ENCODE measurements around the gene ARID5A.
"Not testable (repeated sequence)": the region's sequence is repeated elsewhere in the genome, so short reads cannot be mapped to it uniquely, and the experiment has no call there.

Gene ARID5A

GRCh38 chr2:96542357-96542977 is 5.9 kb downstream of the ARID5A start:
- DNase-seq, result no peak

- DNase-seq, result no peak
Measured at GRCh38 chr2:96546321-96546720, 9.8 kb downstream of the ARID5A start.

- DNase-seq, result no peak
Measured at GRCh38 chr2:96546797-96547196, 10.2 kb downstream of the ARID5A start.

- no peak for DNase-seq
Measured at GRCh38 chr2:96547203-96547641, 10.7 kb downstream of the ARID5A start.

GRCh38 chr2:96547731-96548171 is 11.2 kb downstream of the ARID5A start:
- DNase-seq, result no peak

GRCh38 chr2:96548558-96549465 is 12.3 kb downstream of the ARID5A start:
- no peak for DNase-seq

- DNase-seq, result no peak
Measured at GRCh38 chr2:96549466-96549785, 12.9 kb downstream of the ARID5A start.

- no peak for DNase-seq
Measured at GRCh38 chr2:96549967-96550786, 13.6 kb downstream of the ARID5A start.

- DNase-seq, result no peak
Measured at GRCh38 chr2:96550787-96551604, 14.4 kb downstream of the ARID5A start.

GRCh38 chr2:96551605-96552314 is 15.2 kb downstream of the ARID5A start:
- no peak for DNase-seq

GRCh38 chr2:96552315-96553175 is 16.0 kb downstream of the ARID5A start:
- DNase-seq, result no peak

GRCh38 chr2:96553176-96553956 is 16.8 kb downstream of the ARID5A start:
- no peak for DNase-seq

- DNase-seq, result not testable (repeated sequence)
Measured at GRCh38 chr2:96553957-96554292, 17.4 kb downstream of the ARID5A start.

- DNase-seq, result no peak
Measured at GRCh38 chr2:96554293-96555145, 18.0 kb downstream of the ARID5A start.

- DNase-seq, result no peak
Measured at GRCh38 chr2:96555146-96555610, 18.6 kb downstream of the ARID5A start.

GRCh38 chr2:96556441-96557330 is 20.1 kb downstream of the ARID5A start:
- no peak for DNase-seq

- DNase-seq, result not testable (repeated sequence)
Measured at GRCh38 chr2:96557421-96557820, 20.9 kb downstream of the ARID5A start.

GRCh38 chr2:96558061-96558460 is 21.5 kb downstream of the ARID5A start:
- DNase-seq, result no peak
